Activated naive CD4-positive, alpha-beta T cell treated with anti-CD3 and anti-CD28 coated beads for 36 hours (primary cell): ENCODE measurements around the gene ZNF823. TPM values are rescaled to one million over a fixed set of nuclear protein-coding genes. Genes with fewer than 3 reads are reported as not detected.

Experiments used
- CTCF ChIA-PET: fragments of 350-600 bp; sonication (Branson Sonifier 250); formaldehyde crosslinking; loops from one replicate; lab custom pipeline; 2021; ENCODE audit warnings: antibody characterized with exemption; lab: Charles Lee
- DNase-seq: peaks from one replicate; pipeline ENCODE4 v3.0.0-alpha.2; 2020
- H3K27ac Mint-ChIP-seq: one replicate; pipeline ENCODE4 v1.8.0; 2021; ENCODE audit warnings: mild to moderate bottlenecking, mixed read lengths
- H3K27me3 Mint-ChIP-seq: one replicate; pipeline ENCODE4 v1.8.0; 2021; ENCODE audit warnings: low read depth, mixed read lengths
- H3K36me3 Mint-ChIP-seq: one replicate; pipeline ENCODE4 v1.8.0; 2021; ENCODE audit warnings: low read depth, mixed read lengths
- H3K4me1 Mint-ChIP-seq: one replicate; pipeline ENCODE4 v1.8.0; 2021; ENCODE audit warnings: low read depth, mixed read lengths
- H3K4me3 Mint-ChIP-seq: one replicate; pipeline ENCODE4 v1.8.0; 2021; ENCODE audit warnings: mild to moderate bottlenecking, moderate library complexity, mixed read lengths
- H3K9me3 Mint-ChIP-seq: one replicate; pipeline ENCODE4 v1.8.0; 2021; ENCODE audit warnings: mixed read lengths
- intact Hi-C: fragments of 100-400 bp; cut with micrococcal nuclease; formaldehyde crosslinking; loops from one replicate; pipeline ENCODE4 v1.15.1; 2023
- total RNA-seq, 2 experiments: library from RNA; stranded (reverse); gene quantifications; one replicate each; pipeline ENCODE4 v1.2.3, GENCODE V29; 2021

The ZNF823 gene
- total RNA-seq, 2 experiments from 2014 or later, result 4.1 to 4.2 TPM

DNA sequence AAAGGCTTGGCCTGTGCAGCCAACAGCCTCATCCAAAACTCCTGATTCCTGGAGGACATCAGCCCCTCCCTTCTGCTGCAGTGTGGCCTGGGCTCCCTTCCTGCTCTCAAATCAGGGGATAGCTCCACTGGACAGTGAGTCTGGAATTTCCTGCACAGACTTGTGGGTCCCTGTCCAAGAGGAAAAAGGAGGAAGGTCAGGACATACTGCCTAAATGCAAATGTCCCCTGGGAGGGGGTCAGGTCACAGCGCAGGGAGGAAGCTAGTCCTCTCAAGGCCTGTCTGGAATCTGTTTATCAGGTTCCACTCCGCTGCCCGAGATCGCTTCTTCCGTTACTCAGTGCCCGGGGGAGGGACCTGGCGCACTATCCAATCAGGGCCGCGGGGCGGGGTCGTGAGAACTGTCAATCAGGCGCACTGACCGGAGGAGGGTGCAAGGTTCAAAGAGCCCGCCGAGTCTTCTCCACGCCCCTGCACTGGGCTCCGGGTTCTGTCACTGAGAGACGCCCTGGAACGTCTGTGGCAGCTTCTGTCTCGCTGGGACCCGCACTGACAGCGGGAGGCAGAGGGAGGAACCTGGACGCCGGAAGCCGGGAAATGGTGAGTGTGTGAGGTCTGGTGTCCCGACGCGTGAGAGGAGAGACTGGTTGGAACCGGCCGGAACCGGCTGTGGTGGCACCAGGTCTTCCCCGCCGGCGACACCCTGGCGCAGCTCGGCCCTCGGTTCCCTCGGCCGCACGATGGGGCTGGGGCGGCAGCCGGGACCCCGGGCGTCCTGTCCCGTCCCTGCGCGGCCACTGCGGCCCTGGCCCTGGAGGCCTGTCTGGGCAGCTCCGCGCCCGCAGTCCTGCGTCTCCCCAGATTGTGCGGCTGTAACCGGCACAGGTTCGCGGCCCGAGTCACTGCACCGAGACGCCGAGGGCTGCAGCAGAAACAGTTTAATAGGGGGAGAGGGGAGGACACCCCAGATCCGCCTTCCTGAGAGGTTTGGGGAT lies 28.1 kb upstream of the ZNF823 start, which contains the start of gene ZNF441:
Gene ZNF441, plus strand, starts transcription at position 404 of the 995 bp plus-strand sequence. Its CDS starts 194 bp downstream, at position 598.
- H3K27ac Mint-ChIP-seq, result peak within 1 kb of the TSS; percentile 93
- peak within 1 kb of the TSS; percentile 96 for H3K4me3 Mint-ChIP-seq
- peaks cover 16% of the 10 kb centered on the region for H3K4me1 Mint-ChIP-seq
- H3K36me3 Mint-ChIP-seq, result peaks cover 20% of the 10 kb centered on the region
- intact Hi-C loops, result loop anchor here (1.0 to 5.0 kb wide), 3 partner anchors 29 to 45 kb away; partner anchors contain the start of genes ZNF440, ZNF491 and ZNF823
- peaks cover 26% of the 10 kb centered on the region for H3K9me3 Mint-ChIP-seq
- DNase-seq, result peak; percentile 98
- peaks cover 2% of the 10 kb centered on the region for H3K27me3 Mint-ChIP-seq
- CTCF ChIA-PET, result interaction anchor here (1.1 kb wide), 1 partner anchor 65 kb away, joined by 4 read pairs; no protein-coding TSS in a partner anchor

DNA sequence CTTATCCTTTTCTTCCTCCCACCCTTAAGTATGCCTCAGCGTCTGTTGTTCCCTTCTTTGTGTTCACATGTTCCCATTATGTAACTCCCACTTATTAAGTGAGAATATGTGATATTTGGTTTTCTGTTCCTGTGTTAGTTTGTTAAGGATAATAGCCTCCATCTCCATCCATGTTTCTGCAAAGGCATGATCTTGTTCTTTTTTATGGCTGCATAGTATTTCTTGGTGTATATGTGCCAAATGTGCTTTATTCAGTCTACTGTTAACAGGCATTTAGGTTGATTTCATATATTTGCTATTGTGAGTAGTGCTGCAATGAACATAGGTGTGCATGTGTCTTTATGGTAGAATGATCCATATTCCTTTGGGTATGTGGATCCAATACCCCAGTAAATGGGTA lies 24.9 kb upstream of the ZNF823 start:
- intact Hi-C loops, result no loop called here
- Mint-ChIP-seq H3K9me3 (peaks cover 3% of the 10 kb centered on the region), H3K27ac (no peak overlapping the region), H3K27me3 (peaks cover 2% of the 10 kb centered on the region), H3K36me3 (peaks cover 2% of the 10 kb centered on the region), H3K4me1 (peaks cover 11% of the 10 kb centered on the region), H3K4me3 (no peak overlapping the region)
- no peak for DNase-seq
- CTCF ChIA-PET, result no interaction called here

DNA sequence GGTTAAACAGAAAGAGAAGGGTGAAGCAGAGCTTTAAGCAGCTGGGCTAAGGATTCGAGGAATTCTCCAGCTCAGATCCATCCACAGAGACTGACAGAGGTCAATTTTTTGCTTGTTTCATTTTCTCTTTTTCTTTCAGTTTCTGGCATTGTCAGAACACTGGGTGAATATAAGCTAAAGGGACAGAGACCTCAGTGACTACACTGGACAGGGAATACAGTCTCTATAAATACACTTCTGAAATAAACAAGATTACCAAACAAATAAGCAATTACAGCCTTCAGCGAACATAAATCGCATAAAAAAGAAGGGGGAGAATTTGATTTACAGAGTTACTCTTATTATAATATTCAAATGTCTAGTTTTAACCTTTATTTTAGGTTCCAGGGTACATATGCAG lies 24.4 kb upstream of the ZNF823 start:
- H3K27me3 Mint-ChIP-seq, result peaks cover 2% of the 10 kb centered on the region
- H3K27ac Mint-ChIP-seq, result no peak overlapping the region
- H3K36me3 Mint-ChIP-seq, result peaks cover 2% of the 10 kb centered on the region
- peaks cover 3% of the 10 kb centered on the region for H3K9me3 Mint-ChIP-seq
- intact Hi-C loops, result no loop called here
- CTCF ChIA-PET, result no interaction called here
- no peak overlapping the region for H3K4me3 Mint-ChIP-seq
- H3K4me1 Mint-ChIP-seq, result peaks cover 7% of the 10 kb centered on the region
- DNase-seq, result no peak

DNA sequence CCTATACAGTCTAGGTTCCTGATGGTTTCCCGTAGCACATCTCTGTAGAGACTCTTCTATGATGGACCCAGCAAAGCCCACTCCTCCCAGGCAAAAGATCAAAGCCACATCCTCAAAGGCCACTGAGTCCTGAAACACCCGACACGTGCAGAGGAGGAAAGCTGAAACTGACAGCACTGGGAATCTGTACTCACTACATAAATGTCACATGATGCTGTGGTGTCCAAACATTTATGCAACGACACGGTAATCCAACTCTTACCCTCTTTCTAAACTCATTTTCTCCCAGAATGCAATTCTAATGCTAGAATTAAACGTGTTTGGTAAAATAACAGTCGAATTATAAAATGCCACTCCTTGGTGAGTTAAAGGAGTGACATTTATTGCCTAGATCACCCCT lies 21.1 kb upstream of the ZNF823 start:
- Mint-ChIP-seq H3K9me3 (peaks cover 24% of the 10 kb centered on the region), H3K4me3 (no peak overlapping the region), H3K27ac (no peak overlapping the region), H3K4me1 (no peaks in the 10 kb centered on the region), H3K36me3 (peaks cover 2% of the 10 kb centered on the region), H3K27me3 (peaks cover 4% of the 10 kb centered on the region)
- CTCF ChIA-PET, result no interaction called here
- DNase-seq, result no peak
- intact Hi-C loops, result no loop called here

DNA sequence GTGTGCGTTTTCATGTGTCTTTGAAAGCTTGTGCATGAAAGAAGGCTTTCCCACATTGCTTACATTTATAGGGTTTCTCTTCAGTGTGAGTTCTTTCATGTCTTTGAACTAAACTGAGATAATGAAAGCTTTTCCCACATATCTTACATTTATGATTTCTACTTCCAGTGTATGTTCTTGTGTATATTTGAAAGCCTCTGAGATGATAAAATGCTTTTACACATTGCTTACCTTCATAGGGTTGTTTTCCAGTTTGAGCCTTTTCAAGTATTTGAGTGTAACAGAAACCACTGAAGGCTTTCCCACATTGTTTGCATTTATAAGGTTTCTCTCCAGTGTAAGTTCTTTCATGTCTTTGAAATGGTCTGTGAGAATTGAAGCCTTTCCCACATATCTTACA lies 18.2 kb upstream of the ZNF823 start:
- peaks cover 8% of the 10 kb centered on the region for H3K36me3 Mint-ChIP-seq
- H3K4me3 Mint-ChIP-seq, result no peak overlapping the region
- intact Hi-C loops, result no loop called here
- no peak for DNase-seq
- no peak overlapping the region for H3K27ac Mint-ChIP-seq
- peaks cover 7% of the 10 kb centered on the region for H3K27me3 Mint-ChIP-seq
- peaks cover 27% of the 10 kb centered on the region for H3K9me3 Mint-ChIP-seq
- no peaks in the 10 kb centered on the region for H3K4me1 Mint-ChIP-seq
- CTCF ChIA-PET, result no interaction called here

DNA sequence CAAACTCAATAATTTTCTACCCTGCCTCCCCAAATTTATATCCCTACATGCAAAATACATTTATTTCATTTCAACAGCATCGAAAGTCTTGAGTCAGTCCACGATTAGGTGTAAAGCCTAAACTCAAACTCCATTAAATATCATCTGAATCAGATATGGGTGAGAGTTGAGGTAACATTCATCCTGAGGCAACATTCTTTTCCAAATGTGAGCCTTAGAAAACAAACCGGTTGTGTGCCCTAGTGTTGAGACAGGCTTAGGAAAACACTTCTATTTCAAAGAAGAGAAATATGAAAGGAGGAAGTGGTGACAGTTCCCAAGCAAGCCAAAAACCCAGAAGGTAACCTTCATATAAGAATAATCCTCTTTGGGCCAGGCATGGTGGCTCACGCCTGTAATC lies 15.9 kb upstream of the ZNF823 start:
- peaks cover 8% of the 10 kb centered on the region for H3K36me3 Mint-ChIP-seq
- CTCF ChIA-PET, result no interaction called here
- no peak overlapping the region for H3K27ac Mint-ChIP-seq
- peaks cover 34% of the 10 kb centered on the region for H3K9me3 Mint-ChIP-seq
- DNase-seq, result no peak
- H3K4me1 Mint-ChIP-seq, result no peaks in the 10 kb centered on the region
- intact Hi-C loops, result no loop called here
- peaks cover 9% of the 10 kb centered on the region for H3K27me3 Mint-ChIP-seq
- H3K4me3 Mint-ChIP-seq, result no peak overlapping the region

DNA sequence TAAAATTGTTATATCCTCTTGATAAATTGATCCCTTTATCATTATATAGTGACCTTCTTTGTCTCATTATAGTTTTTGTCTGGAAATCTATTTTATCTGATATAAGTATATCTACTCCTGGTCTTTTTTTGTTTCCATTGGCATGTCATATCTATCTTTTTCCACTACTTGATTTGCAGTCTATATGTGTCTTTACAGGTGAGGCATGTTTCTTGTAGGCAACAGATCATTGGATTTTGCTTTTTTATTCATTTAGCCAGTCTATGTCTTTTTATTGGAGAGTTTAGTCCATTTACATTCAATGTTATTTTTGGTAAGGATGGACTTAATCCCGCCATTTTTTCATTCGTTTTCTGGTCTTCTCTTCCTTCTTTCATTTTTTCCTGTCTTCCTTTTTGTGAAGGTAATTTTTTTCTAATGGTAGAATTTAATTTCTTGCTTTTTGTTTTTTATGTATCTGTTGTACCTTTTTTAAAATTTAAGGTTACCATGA lies 13.5 kb upstream of the ZNF823 start:
- no peak overlapping the region for H3K4me3 Mint-ChIP-seq
- H3K27ac Mint-ChIP-seq, result no peak overlapping the region
- H3K4me1 Mint-ChIP-seq, result no peaks in the 10 kb centered on the region
- H3K9me3 Mint-ChIP-seq, result peaks cover 46% of the 10 kb centered on the region
- intact Hi-C loops, result no loop called here
- H3K27me3 Mint-ChIP-seq, result peaks cover 9% of the 10 kb centered on the region
- H3K36me3 Mint-ChIP-seq, result peaks cover 10% of the 10 kb centered on the region
- no peak for DNase-seq
- CTCF ChIA-PET, result no interaction called here

DNA sequence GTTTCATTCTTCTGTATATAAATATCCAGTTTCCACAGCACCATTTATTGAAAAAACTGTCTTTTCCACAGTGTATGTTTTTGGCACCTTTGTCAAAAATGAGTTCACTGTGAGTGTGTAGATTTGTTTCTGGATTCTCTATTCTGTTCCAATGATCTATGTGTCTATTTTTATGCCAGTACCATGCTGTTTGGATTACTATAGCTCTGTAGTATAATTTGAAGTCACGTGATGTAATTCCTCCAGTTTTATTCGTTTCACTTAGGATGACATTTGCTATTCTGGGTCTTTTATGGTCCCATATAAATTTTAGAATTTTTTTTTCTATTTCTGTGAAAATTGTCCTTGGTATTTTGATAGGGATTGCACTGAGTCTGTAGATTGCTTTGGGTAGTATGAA lies 11.0 kb upstream of the ZNF823 start:
- Mint-ChIP-seq H3K36me3 (peaks cover 13% of the 10 kb centered on the region), H3K27me3 (peaks cover 8% of the 10 kb centered on the region), H3K9me3 (peaks cover 31% of the 10 kb centered on the region), H3K4me1 (no peaks in the 10 kb centered on the region), H3K27ac (no peak overlapping the region), H3K4me3 (no peak overlapping the region)
- intact Hi-C loops, result no loop called here
- CTCF ChIA-PET, result no interaction called here
- no peak for DNase-seq

DNA sequence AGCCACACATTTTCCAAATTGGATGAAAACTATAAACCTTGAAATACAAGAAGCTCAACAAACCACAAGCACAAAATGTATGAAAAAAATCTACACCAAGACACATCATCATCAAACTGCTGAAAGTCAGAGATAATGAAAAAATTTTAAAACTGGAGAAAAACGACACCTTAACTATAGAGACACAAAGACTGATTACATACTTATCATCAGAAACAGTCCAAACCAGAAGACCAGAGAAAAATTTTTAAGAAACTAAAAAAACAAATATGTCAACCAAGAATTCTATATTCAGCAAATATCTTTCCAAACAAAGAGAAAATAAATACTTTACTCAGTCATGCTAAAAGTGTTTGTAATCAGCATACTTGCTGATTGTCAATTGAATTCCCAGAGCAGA lies 8.5 kb upstream of the ZNF823 start:
- no peak overlapping the region for H3K4me3 Mint-ChIP-seq
- peaks cover 29% of the 10 kb centered on the region for H3K9me3 Mint-ChIP-seq
- peaks cover 9% of the 10 kb centered on the region for H3K36me3 Mint-ChIP-seq
- intact Hi-C loops, result no loop called here
- H3K27me3 Mint-ChIP-seq, result peaks cover 3% of the 10 kb centered on the region
- H3K4me1 Mint-ChIP-seq, result no peaks in the 10 kb centered on the region
- DNase-seq, result no peak
- CTCF ChIA-PET, result interaction anchor here (0.6 kb wide), 2 partner anchors 342 to 810 kb away, joined by 3 read pairs; no protein-coding TSS in a partner anchor
- no peak overlapping the region for H3K27ac Mint-ChIP-seq

DNA sequence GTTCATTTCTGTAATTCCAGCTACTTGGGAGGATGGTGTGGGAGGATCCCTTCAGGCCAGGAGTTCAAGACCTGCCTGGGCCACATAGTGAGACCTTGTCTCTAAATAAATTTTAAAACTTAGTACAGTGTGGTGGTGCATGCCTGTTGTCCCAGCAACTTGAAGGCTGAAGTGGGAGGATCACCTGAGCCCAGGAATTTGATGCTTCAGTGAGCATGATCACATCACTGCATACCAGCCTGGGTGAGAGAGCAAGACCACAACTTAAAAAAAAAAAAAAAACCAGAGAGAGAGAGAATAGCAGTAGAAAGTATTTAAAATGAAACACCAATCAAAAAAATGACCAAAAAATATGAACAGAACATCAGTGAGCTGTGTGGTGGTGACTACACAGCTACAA lies 7.1 kb upstream of the ZNF823 start:
- Mint-ChIP-seq H3K27me3 (peaks cover under 1% of the 10 kb centered on the region), H3K36me3 (peaks cover 7% of the 10 kb centered on the region), H3K27ac (no peak overlapping the region), H3K4me1 (no peaks in the 10 kb centered on the region), H3K4me3 (no peak overlapping the region), H3K9me3 (peaks cover 23% of the 10 kb centered on the region)
- intact Hi-C loops, result no loop called here
- CTCF ChIA-PET, result interaction anchor here (0.6 to 0.7 kb wide), 2 partner anchors 52 to 79 kb away, joined by 4 to 5 read pairs; no protein-coding TSS in a partner anchor
- DNase-seq, result no peak

DNA sequence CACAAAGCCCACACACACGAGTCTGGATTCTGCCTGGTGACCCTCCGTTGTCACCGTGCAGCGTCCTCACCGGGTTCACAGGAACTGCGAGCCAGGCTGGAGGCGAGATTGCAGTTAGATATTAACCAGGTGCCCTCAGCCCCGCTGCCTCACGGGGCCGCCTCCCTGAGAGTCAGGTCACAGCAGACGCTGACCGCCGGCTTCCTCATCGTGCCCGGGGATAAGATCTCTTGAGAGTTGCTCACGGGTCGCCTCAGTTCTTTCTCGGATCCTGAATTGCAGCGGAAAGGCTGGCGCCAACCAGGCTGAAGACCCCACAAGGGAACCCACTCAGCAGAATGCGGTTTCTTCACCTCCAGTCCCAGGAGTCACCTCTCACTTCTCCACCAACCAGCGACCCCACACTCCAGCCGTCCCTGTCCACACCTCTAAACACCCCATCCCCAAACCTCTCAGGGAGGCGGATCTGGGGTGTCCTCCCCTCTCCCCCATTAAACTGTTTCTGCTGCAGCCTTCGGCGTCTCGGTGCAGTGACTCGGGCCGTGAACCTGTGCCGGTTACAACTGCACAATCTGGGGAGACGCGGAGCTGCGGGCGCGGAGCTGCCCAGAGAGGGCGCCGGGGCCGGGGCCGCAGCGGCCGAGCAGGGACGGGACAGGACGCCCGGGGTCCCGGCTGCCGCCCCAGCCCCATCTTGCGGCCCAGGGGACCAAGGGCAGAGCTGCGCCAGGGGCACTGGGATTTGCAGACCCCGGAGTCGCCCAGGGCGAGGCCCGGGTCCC lies 591 bp downstream of the ZNF823 start:
- DNase-seq, result peak; percentile 43
- Mint-ChIP-seq H3K27me3 (no peaks in the 10 kb centered on the region), H3K4me1 (peaks cover 18% of the 10 kb centered on the region), H3K9me3 (no peaks in the 10 kb centered on the region), H3K36me3 (peaks cover 4% of the 10 kb centered on the region), H3K4me3 (peak overlapping the region; percentile 99), H3K27ac (peak overlapping the region; percentile 12)
- intact Hi-C loops, result loop anchor here (1.0 kb wide), 1 partner anchor 28 kb away; the partner anchor contains the start of gene ZNF441
- CTCF ChIA-PET, result interaction anchor here (0.6 kb wide), 1 partner anchor 186 kb away, joined by 3 read pairs; no protein-coding TSS in a partner anchor

DNA sequence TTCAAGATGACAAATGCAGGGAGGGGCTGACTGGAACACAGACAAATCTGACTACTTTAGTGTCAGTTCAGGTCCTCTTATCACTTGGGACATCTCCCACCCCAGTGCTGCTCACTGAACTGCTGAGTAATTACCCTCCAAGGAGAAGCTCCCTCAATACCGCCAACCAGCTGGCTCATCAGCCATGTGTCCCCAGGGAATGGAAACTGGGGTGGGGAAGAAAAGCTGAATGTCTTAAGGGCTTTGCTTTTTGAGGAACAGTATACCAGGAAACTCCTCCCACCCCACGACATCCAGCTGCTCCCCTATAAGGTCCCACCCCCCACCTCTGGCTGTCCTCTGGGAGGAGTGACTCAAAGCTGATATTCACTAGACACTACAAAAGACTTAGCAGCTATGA lies 2.0 kb downstream of the ZNF823 start:
- H3K9me3 Mint-ChIP-seq, result no peaks in the 10 kb centered on the region
- H3K36me3 Mint-ChIP-seq, result peaks cover 7% of the 10 kb centered on the region
- peak overlapping the region; percentile 52 for H3K4me3 Mint-ChIP-seq
- CTCF ChIA-PET, result interaction anchor here (0.8 to 2.0 kb wide), 2 partner anchors 61 to 255 kb away, joined by 3 to 7 read pairs; partner anchors contain the start of gene ZNF491
- DNase-seq, result peak; percentile 9
- intact Hi-C loops, result no loop called here
- peaks cover 18% of the 10 kb centered on the region for H3K4me1 Mint-ChIP-seq
- H3K27ac Mint-ChIP-seq, result no peak overlapping the region
- H3K27me3 Mint-ChIP-seq, result no peaks in the 10 kb centered on the region
